AG09309 (cell line): ENCODE data around the gene PICK1.

Experiments used
- DNase-seq: peaks from one replicate; pipeline ENCODE4 v3.0.0-alpha.2; 2010; ENCODE audit warnings: low read depth
- H3K4me3 ChIP-seq: 2 replicates; pipeline ENCODE4 v1.5.1; 2011; ENCODE audit warnings: mild to moderate bottlenecking, low read depth, low read length, moderate library complexity; ENCODE audit not compliant: control insufficient read depth
- CTCF ChIP-seq: IDR thresholded peaks from 2 replicates; pipeline ENCODE4 v1.5.1; 2011; ENCODE audit warnings: mild to moderate bottlenecking, low read depth, low read length, inconsistent platforms; ENCODE audit not compliant: insufficient read depth, control insufficient read depth; ENCODE audit errors: missing control alignments

Gene PICK1

GRCh38 chr22:38056969-38057891 is at the start of gene PICK1:
Gene PICK1, plus strand, starts transcription at chr22:38057404. Its CDS starts 406 bp downstream, at chr22:38057810.
- peak within 1 kb of the TSS; percentile 77 for H3K4me3 ChIP-seq
- no peak for TF ChIP-seq CTCF
- DNase-seq: peak; percentile 68

GRCh38 chr22:38009000-38009806 is 48.0 kb upstream of the PICK1 start:
- H3K4me3 ChIP-seq: no peak overlapping the region
- no peak for TF ChIP-seq CTCF
- no peak for DNase-seq

- no peak for DNase-seq
- H3K4me3 ChIP-seq: no peak overlapping the region
- no peak for TF ChIP-seq CTCF
These were observed 44.6 kb upstream of the PICK1 start for GRCh38 chr22:38012604-38013072.

GRCh38 chr22:38014083-38014482 is 43.1 kb upstream of the PICK1 start:
- no peak for TF ChIP-seq CTCF
- no peak overlapping the region for H3K4me3 ChIP-seq
- no peak for DNase-seq

- TF ChIP-seq CTCF: no peak
- DNase-seq: no peak
- no peak overlapping the region for H3K4me3 ChIP-seq
These were observed 40.7 kb upstream of the PICK1 start for GRCh38 chr22:38016182-38017151.
